Testis (tissue), 3 donors: ENCODE data around the gene CD81. TPM values are rescaled to one million over a fixed set of nuclear protein-coding genes. Genes with fewer than 3 reads are reported as not detected.

Experiments used
- DNase-seq: peaks from one replicate; pipeline ENCODE4 v3.0.0-alpha.2; 2019
- H3K27ac ChIP-seq, 2 donors: fragments of 200-600 bp; sonication (generic); one replicate each; pipeline ENCODE4 v1.5.1; 2019
- H3K27me3 ChIP-seq: fragments of 200-600 bp; sonication (generic); one replicate; pipeline ENCODE4 v1.5.1; 2019
- H3K36me3 ChIP-seq: fragments of 200-600 bp; sonication (generic); one replicate; pipeline ENCODE4 v1.5.1; 2017; ENCODE audit warnings: low read depth; ENCODE audit errors: missing control alignments
- H3K4me1 ChIP-seq: fragments of 200-600 bp; sonication (generic); one replicate; pipeline ENCODE4 v1.5.1; 2019
- H3K4me3 ChIP-seq, 2 donors: fragments of 200-600 bp; sonication (generic); one replicate each; pipeline ENCODE4 v1.5.1; 2017 to 2019
- H3K9me3 ChIP-seq: fragments of 200-600 bp; sonication (generic); one replicate; pipeline ENCODE4 v1.5.1; 2017
- POLR2A ChIP-seq: fragments of 450-650 bp; IDR thresholded peaks from one replicate; pipeline ENCODE4 v1.6.1; 2017; ENCODE audit warnings: antibody characterized with exemption, mild to moderate bottlenecking, moderate library complexity
- whole genome bisulfite sequencing, 2 donors: methylation state at CpG; one replicate each; pipeline ENCODE4 v1.1.5; 2018; 5-methylcytosine and 5-hydroxymethylcytosine counted together
- intact Hi-C: fragments of 100-400 bp; cut with DNase I; formaldehyde crosslinking; loops from one replicate; pipeline ENCODE4 v1.15.1; 2023; ENCODE audit warnings: low total_unique reads
- polyA plus RNA-seq: library from polyadenylated mRNA; stranded (reverse); fragments of 350-450 nt; fragmentation: Illumina TruSeq; extraction: RNeasy Lipid Tissue Mini Kit (QIAGEN cat#74804); gene quantifications from one replicate; pipeline ENCODE4 v1.2.3, GENCODE V29; 2014; ENCODE audit warnings: low read depth, low replicate concordance; ENCODE audit not compliant: insufficient read depth
- total RNA-seq, 2 donors: library from RNA; depleted of rRNA; stranded (reverse); fragments of >200 nt; gene quantifications; one replicate each; pipeline ENCODE4 v1.2.3, GENCODE V29; 2016
- TF ChIP-seq, protein P1 (sequence below), 3 experiments: fragments of 450-650 bp in 2 of 3; fragments of 200-600 bp in 1 of 3; sonication (generic) in 1 of 3; IDR thresholded peaks; one replicate each; pipeline ENCODE4 v1.5.1; 2016 to 2019; ENCODE audit warnings: antibody characterized with exemption in 3 of 3, mild to moderate bottlenecking in 2 of 3, moderate library complexity in 1 of 3

CD81 gene
- total and polyA plus RNA-seq, 3 donors from 2014 or later: 541 to 829 (median 665) TPM

DNA sequence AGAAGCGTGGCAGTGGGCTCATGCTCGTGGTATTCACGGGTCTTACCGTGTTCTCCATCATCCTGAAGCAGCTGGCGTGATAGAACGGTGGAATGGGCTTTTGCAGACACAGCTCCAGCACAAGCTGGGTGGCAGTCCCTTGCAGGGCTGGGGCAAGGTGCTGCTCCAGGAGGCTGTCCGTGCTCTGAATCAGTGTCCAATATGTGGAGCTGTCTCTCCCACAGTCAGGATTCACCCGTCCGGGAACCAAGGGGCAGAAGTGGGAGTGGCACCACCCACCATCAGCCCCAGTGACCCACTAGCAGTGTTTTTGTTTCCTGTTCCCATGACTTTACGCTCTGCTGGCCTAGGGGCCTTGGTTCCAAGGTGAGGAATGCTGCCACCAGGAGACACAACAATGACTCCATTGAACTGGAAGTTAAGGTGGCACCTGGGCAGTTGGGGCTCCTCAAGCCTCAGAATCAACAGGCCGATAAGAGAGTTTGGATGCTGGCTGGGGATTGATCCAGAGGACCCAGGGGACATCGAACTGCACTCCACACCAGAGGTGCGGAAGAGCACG, 16.9 kb upstream of the CD81 start:
- Histone ChIP-seq H3K27me3 (no peaks in the 10 kb centered on the region), H3K4me1 (no peaks in the 10 kb centered on the region), H3K9me3 (no peaks in the 10 kb centered on the region), H3K36me3 (no peaks in the 10 kb centered on the region), H3K27ac (no peak overlapping the region), H3K4me3 (no peak overlapping the region)
- intact Hi-C loops: no loop called here
- 90 to 94% methylated on average over 13 to 14 of the region's 14 CpGs for WGBS, 2 donors
- TF ChIP-seq, protein P1, sequence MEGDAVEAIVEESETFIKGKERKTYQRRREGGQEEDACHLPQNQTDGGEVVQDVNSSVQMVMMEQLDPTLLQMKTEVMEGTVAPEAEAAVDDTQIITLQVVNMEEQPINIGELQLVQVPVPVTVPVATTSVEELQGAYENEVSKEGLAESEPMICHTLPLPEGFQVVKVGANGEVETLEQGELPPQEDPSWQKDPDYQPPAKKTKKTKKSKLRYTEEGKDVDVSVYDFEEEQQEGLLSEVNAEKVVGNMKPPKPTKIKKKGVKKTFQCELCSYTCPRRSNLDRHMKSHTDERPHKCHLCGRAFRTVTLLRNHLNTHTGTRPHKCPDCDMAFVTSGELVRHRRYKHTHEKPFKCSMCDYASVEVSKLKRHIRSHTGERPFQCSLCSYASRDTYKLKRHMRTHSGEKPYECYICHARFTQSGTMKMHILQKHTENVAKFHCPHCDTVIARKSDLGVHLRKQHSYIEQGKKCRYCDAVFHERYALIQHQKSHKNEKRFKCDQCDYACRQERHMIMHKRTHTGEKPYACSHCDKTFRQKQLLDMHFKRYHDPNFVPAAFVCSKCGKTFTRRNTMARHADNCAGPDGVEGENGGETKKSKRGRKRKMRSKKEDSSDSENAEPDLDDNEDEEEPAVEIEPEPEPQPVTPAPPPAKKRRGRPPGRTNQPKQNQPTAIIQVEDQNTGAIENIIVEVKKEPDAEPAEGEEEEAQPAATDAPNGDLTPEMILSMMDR (IDR thresholded peaks at IDR 0.05): no peak
- DNase-seq: no peak

DNA sequence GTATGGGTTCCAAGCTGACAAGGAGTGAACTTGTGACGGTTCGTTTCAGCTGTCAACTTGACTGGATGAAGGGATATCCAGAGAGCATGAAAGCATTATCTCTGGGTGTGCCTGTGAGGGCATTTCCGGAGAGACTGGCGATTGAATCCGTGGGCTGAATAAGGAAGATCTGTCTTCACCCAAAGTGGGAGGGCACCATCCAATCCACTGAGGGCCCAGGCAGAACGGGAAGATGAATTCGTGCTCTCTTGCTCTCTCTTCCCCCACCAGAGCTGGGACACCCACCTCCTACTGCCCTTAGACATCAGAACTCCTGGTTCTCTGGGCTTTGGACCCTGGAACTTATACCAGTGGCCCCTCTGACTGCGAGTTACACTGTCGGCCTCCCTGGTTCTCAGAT, 15.5 kb upstream of the CD81 start:
- no peak for TF ChIP-seq POLR2A
- TF ChIP-seq, protein P1 (IDR thresholded peaks at IDR 0.05): no peak
- DNase-seq: no peak
- H3K4me1 ChIP-seq: peaks cover 9% of the 10 kb centered on the region
- no peaks in the 10 kb centered on the region for H3K36me3 ChIP-seq
- intact Hi-C loops: no loop called here
- H3K27me3 ChIP-seq: no peaks in the 10 kb centered on the region
- no peak overlapping the region for H3K27ac ChIP-seq
- no peaks in the 10 kb centered on the region for H3K9me3 ChIP-seq
- 64 to 72% methylated on average over 9 of the region's 9 CpGs for WGBS, 2 donors
- no peak overlapping the region for H3K4me3 ChIP-seq

DNA sequence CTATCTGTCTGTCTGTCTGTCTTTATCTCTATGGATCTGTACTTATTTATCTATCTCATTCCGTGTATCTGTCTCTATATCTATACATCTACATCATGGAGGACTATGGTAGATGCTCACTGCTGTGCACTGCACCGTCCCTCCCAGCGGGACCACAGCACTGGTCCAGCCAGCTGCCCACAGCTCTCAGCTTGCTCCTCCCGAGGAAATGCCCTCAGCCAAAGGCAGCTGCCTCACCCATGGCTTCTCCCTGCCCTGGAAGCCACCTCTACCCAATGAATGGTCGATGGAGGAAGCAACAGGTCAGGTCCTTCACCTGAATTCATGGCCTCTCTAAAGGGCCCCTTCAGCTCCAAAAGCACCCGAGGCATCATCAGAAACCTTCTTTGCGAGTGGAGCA, 14.7 kb upstream of the CD81 start:
- no peak for TF ChIP-seq POLR2A
- TF ChIP-seq, protein P1 (IDR thresholded peaks at IDR 0.05): no peak
- Histone ChIP-seq H3K4me3 (no peak overlapping the region), H3K27me3 (no peaks in the 10 kb centered on the region), H3K27ac (no peak overlapping the region), H3K9me3 (no peaks in the 10 kb centered on the region), H3K36me3 (no peaks in the 10 kb centered on the region), H3K4me1 (peaks cover 14% of the 10 kb centered on the region)
- intact Hi-C loops: no loop called here
- DNase-seq: no peak
- 90 to 100% methylated on average over 5 to 7 of the region's 7 CpGs for WGBS, 2 donors

DNA sequence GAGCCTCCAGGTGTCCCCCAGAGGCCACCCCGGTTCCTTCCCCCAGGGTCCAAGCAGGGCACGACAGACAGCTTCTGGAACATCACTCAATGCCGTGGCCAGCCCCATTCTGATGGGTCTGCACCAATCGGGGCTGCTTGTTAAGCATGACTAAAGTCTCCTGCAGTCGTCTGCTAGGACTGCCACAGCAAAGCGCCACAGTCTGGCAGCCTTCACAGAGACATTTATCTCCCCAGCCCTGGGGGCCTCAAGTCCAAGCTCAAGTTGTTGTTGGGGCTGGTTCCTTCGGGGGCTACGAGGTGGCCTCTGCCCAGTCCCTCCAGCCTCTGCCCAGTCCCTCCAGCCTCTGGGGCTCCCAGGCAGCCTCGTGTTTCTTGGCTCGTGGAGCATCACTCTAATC, 14.0 kb upstream of the CD81 start:
- intact Hi-C loops: no loop called here
- Histone ChIP-seq H3K9me3 (no peaks in the 10 kb centered on the region), H3K36me3 (no peaks in the 10 kb centered on the region), H3K4me1 (peaks cover 18% of the 10 kb centered on the region), H3K27ac (no peak overlapping the region), H3K4me3 (no peak overlapping the region), H3K27me3 (no peaks in the 10 kb centered on the region)
- TF ChIP-seq, protein P1 (IDR thresholded peaks at IDR 0.05): no peak
- TF ChIP-seq POLR2A: no peak
- no peak for DNase-seq
- 87 to 96% methylated on average over 9 to 10 of the region's 10 CpGs for WGBS, 2 donors
